Measurements from ENCODE around the gene ZNF565.
A peak's percentile ranks its signal among the peaks of the same experiment; 100 is the strongest.

The ZNF565 gene

GRCh38 chr19:36214386-36215275, at the start of gene ZNF565, which contains the start of gene ZNF146:
TSS of gene ZNF565 (minus strand) at chr19:36214665. CDS start at chr19:36201985, 12,680 bp downstream.
TSS of gene ZNF146 (plus strand) at chr19:36215106. CDS start at chr19:36236441, 21,335 bp downstream.
- Histone ChIP-seq H3K36me3 (ENCODE audit: control insufficient read depth, insufficient read depth, low read length) (no peaks in the 10 kb centered on the region), H3K4me3 (ENCODE audit: low read length) (peak within 1 kb of the TSS; percentile 83; the same call in 1 of the 2 replicates), H3K27me3 (ENCODE audit: control insufficient read depth, insufficient read depth, low read length) (no peaks in the 10 kb centered on the region), H3K4me1 (ENCODE audit: control insufficient read depth, insufficient read depth, low read length) (peaks cover 2% of the 10 kb centered on the region; the same call in 1 of the 2 replicates), H3K9me3 (ENCODE audit: control insufficient read depth, insufficient read depth, low read length) (no peaks in the 10 kb centered on the region), H3K27ac (ENCODE audit: low read length) (no peak within 1 kb of the TSS)
- DNase-seq (ENCODE audit: low read depth, low spot score): peak; percentile 96
- WGBS (ENCODE audit: insufficient coverage, insufficient read length): no CpG with 5 or more reads among the region's 73 CpGs

GRCh38 chr19:36259211-36259610, 44.7 kb upstream of the ZNF565 start:
- Histone ChIP-seq H3K36me3 (ENCODE audit: control insufficient read depth, insufficient read depth, low read length) (no peaks in the 10 kb centered on the region), H3K9me3 (ENCODE audit: control insufficient read depth, insufficient read depth, low read length) (no peaks in the 10 kb centered on the region; the same call in 1 of the 2 replicates), H3K4me3 (ENCODE audit: low read length) (no peak overlapping the region), H3K27me3 (ENCODE audit: control insufficient read depth, insufficient read depth, low read length) (no peaks in the 10 kb centered on the region), H3K4me1 (ENCODE audit: control insufficient read depth, insufficient read depth, low read length) (no peaks in the 10 kb centered on the region), H3K27ac (ENCODE audit: low read length) (no peak overlapping the region)
- no CpG with 5 or more reads among the region's 20 CpGs for WGBS (ENCODE audit: insufficient coverage, insufficient read length)
- no peak for DNase-seq (ENCODE audit: low read depth, low spot score)

GRCh38 chr19:36258028-36258875, 43.8 kb upstream of the ZNF565 start:
- Histone ChIP-seq H3K27ac (ENCODE audit: low read length) (no peak overlapping the region), H3K4me3 (ENCODE audit: low read length) (no peak overlapping the region), H3K27me3 (ENCODE audit: control insufficient read depth, insufficient read depth, low read length) (no peaks in the 10 kb centered on the region), H3K36me3 (ENCODE audit: control insufficient read depth, insufficient read depth, low read length) (no peaks in the 10 kb centered on the region), H3K4me1 (ENCODE audit: control insufficient read depth, insufficient read depth, low read length) (no peaks in the 10 kb centered on the region), H3K9me3 (ENCODE audit: control insufficient read depth, insufficient read depth, low read length) (no peaks in the 10 kb centered on the region; the same call in 1 of the 2 replicates)
- DNase-seq (ENCODE audit: low read depth, low spot score): no peak
- no CpG with 5 or more reads among the region's 29 CpGs for WGBS (ENCODE audit: insufficient coverage, insufficient read length)

DNA sequence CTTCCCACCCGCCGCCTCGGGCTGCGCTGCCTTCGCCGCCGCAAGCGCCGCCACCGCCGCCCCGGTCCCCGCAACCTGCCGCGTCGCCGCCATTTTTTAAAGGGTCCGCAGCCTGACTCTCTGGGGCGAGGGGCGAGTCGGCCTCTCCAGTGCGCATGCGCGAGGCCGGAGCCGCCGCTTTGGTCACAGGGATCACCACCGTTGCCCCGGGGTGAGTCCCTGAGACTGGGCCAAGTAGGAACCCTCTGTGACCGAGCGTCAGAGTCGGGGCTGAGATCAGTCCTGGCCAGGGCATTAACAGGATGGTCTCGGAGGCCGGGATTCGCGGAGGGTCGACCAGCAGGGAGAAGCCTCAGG, 43.0 kb upstream of the ZNF565 start:
- Histone ChIP-seq H3K27ac (ENCODE audit: low read length) (no peak overlapping the region), H3K36me3 (ENCODE audit: control insufficient read depth, insufficient read depth, low read length) (no peaks in the 10 kb centered on the region), H3K27me3 (ENCODE audit: control insufficient read depth, insufficient read depth, low read length) (no peaks in the 10 kb centered on the region), H3K4me1 (ENCODE audit: control insufficient read depth, insufficient read depth, low read length) (no peaks in the 10 kb centered on the region), H3K9me3 (ENCODE audit: control insufficient read depth, insufficient read depth, low read length) (no peaks in the 10 kb centered on the region; the same call in 1 of the 2 replicates), H3K4me3 (ENCODE audit: low read length) (no peak overlapping the region)
- DNase-seq (ENCODE audit: low read depth, low spot score): no peak
- no CpG with 5 or more reads among the region's 37 CpGs for WGBS (ENCODE audit: insufficient coverage, insufficient read length)

GRCh38 chr19:36256853-36257519, 42.5 kb upstream of the ZNF565 start:
- no peak overlapping the region for H3K27ac ChIP-seq (ENCODE audit: low read length)
- no peaks in the 10 kb centered on the region for H3K36me3 ChIP-seq (ENCODE audit: control insufficient read depth, insufficient read depth, low read length)
- H3K4me3 ChIP-seq (ENCODE audit: low read length): no peak overlapping the region
- H3K27me3 ChIP-seq (ENCODE audit: control insufficient read depth, insufficient read depth, low read length): no peaks in the 10 kb centered on the region
- no peak for DNase-seq (ENCODE audit: low read depth, low spot score)
- H3K9me3 ChIP-seq (ENCODE audit: control insufficient read depth, insufficient read depth, low read length): no peaks in the 10 kb centered on the region; the same call in 1 of the 2 replicates
- no peaks in the 10 kb centered on the region for H3K4me1 ChIP-seq (ENCODE audit: control insufficient read depth, insufficient read depth, low read length)
- no CpG with 5 or more reads among the region's 42 CpGs for WGBS (ENCODE audit: insufficient coverage, insufficient read length)

DNA sequence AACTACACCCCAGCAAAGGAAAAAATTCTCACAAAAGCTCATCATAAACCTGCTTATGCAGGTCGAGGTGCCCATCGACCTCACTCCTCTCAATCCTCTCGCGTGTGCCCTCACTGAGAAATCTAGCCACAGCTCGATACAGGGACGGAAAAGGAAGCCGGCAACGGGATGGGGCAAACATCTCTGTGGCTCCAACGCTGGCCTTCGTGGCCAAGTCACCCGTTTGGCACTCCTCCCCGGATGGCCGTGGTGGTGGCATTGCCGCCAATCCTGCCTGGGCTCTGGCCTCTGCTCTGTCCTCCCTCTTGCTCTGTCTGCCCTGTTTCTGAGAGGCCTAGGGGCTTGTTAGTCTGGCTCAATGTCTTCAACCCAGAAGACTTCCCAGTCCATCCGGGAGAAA, 41.6 kb upstream of the ZNF565 start:
- H3K27ac ChIP-seq (ENCODE audit: low read length): no peak overlapping the region
- H3K9me3 ChIP-seq (ENCODE audit: control insufficient read depth, insufficient read depth, low read length): no peaks in the 10 kb centered on the region; the same call in 1 of the 2 replicates
- H3K36me3 ChIP-seq (ENCODE audit: control insufficient read depth, insufficient read depth, low read length): no peaks in the 10 kb centered on the region
- H3K27me3 ChIP-seq (ENCODE audit: control insufficient read depth, insufficient read depth, low read length): no peaks in the 10 kb centered on the region
- H3K4me3 ChIP-seq (ENCODE audit: low read length): no peak overlapping the region
- WGBS (ENCODE audit: insufficient coverage, insufficient read length): no CpG with 5 or more reads among the region's 15 CpGs
- DNase-seq (ENCODE audit: low read depth, low spot score): no peak
- no peaks in the 10 kb centered on the region for H3K4me1 ChIP-seq (ENCODE audit: control insufficient read depth, insufficient read depth, low read length)

DNA sequence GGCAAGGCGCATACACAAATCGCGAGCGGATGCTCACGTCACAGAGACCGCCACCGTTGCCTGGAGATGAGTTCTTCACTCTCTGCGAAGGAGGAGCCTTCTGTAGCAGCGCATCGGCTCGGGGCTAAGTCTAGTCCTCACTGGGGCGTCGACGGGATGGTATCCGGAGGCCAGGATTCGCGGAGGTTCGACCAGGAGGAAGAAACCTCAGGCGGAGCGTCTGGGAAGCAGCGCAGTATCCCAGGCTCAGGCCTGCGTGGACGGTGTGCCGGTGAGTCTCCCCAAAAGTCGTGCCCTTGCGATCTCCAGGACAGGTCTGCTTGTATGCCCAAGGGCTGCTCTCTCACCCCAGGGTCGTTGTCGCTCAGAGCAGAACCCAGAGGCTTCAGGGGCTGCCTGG, 40.9 kb upstream of the ZNF565 start:
- no peak overlapping the region for H3K27ac ChIP-seq (ENCODE audit: low read length)
- H3K9me3 ChIP-seq (ENCODE audit: control insufficient read depth, insufficient read depth, low read length): no peaks in the 10 kb centered on the region; the same call in 1 of the 2 replicates
- H3K4me3 ChIP-seq (ENCODE audit: low read length): no peak overlapping the region
- DNase-seq (ENCODE audit: low read depth, low spot score): no peak
- H3K36me3 ChIP-seq (ENCODE audit: control insufficient read depth, insufficient read depth, low read length): no peaks in the 10 kb centered on the region
- no peaks in the 10 kb centered on the region for H3K4me1 ChIP-seq (ENCODE audit: control insufficient read depth, insufficient read depth, low read length)
- no CpG with 5 or more reads among the region's 28 CpGs for WGBS (ENCODE audit: insufficient coverage, insufficient read length)
- no peaks in the 10 kb centered on the region for H3K27me3 ChIP-seq (ENCODE audit: control insufficient read depth, insufficient read depth, low read length)

GRCh38 chr19:36254848-36255247, 40.4 kb upstream of the ZNF565 start:
- DNase-seq (ENCODE audit: low read depth, low spot score): no peak
- Histone ChIP-seq H3K27ac (ENCODE audit: low read length) (no peak overlapping the region), H3K36me3 (ENCODE audit: control insufficient read depth, insufficient read depth, low read length) (no peaks in the 10 kb centered on the region), H3K4me3 (ENCODE audit: low read length) (no peak overlapping the region), H3K4me1 (ENCODE audit: control insufficient read depth, insufficient read depth, low read length) (no peaks in the 10 kb centered on the region), H3K27me3 (ENCODE audit: control insufficient read depth, insufficient read depth, low read length) (no peaks in the 10 kb centered on the region), H3K9me3 (ENCODE audit: control insufficient read depth, insufficient read depth, low read length) (no peaks in the 10 kb centered on the region; the same call in 1 of the 2 replicates)
- WGBS (ENCODE audit: insufficient coverage, insufficient read length): no CpG with 5 or more reads among the region's 11 CpGs

GRCh38 chr19:36252047-36252446, 37.6 kb upstream of the ZNF565 start:
- DNase-seq (ENCODE audit: low read depth, low spot score): no peak
- Histone ChIP-seq H3K27me3 (ENCODE audit: control insufficient read depth, insufficient read depth, low read length) (no peaks in the 10 kb centered on the region), H3K4me3 (ENCODE audit: low read length) (no peak overlapping the region), H3K9me3 (ENCODE audit: control insufficient read depth, insufficient read depth, low read length) (no peaks in the 10 kb centered on the region), H3K27ac (ENCODE audit: low read length) (no peak overlapping the region), H3K36me3 (ENCODE audit: control insufficient read depth, insufficient read depth, low read length) (no peaks in the 10 kb centered on the region), H3K4me1 (ENCODE audit: control insufficient read depth, insufficient read depth, low read length) (no peaks in the 10 kb centered on the region)
- no CpG with 5 or more reads among the region's 1 CpG for WGBS (ENCODE audit: insufficient coverage, insufficient read length)

DNA sequence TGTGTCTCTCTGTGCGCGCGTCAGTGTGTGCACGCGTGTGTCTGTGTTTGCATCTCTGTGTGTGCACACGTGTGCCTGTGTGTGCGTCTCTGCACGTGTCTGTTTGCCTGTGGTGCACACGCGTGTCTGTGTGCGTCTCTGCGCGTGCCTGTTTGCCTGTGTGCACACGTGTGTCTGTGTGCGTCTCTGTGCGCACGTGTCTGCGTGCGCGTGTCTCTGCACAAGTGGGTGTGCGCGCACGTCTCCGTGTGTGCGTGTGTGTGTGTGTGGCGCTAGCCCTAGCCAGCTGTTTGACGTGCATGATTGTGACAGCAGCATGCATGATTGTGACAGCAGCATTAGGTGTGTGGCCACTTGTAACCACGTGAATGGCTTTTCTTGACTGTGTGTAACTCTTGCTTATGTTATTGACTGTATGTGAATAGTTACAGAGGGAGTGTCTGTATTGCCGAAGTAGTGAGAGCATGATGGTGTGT, 31.6 kb upstream of the ZNF565 start:
- H3K27ac ChIP-seq (ENCODE audit: low read length): no peak overlapping the region
- H3K4me1 ChIP-seq (ENCODE audit: control insufficient read depth, insufficient read depth, low read length): peaks cover 3% of the 10 kb centered on the region; the same call in 1 of the 2 replicates
- H3K27me3 ChIP-seq (ENCODE audit: control insufficient read depth, insufficient read depth, low read length): no peaks in the 10 kb centered on the region
- no peak for DNase-seq (ENCODE audit: low read depth, low spot score)
- no peak overlapping the region; the same call in 1 of the 2 replicates for H3K4me3 ChIP-seq (ENCODE audit: low read length)
- H3K9me3 ChIP-seq (ENCODE audit: control insufficient read depth, insufficient read depth, low read length): no peaks in the 10 kb centered on the region
- H3K36me3 ChIP-seq (ENCODE audit: control insufficient read depth, insufficient read depth, low read length): no peaks in the 10 kb centered on the region
- WGBS (ENCODE audit: insufficient coverage, insufficient read length): no CpG with 5 or more reads among the region's 29 CpGs

All from iPS DF 6.9 (cell line).